Measurements from ENCODE around the gene PLCXD1. TPM values are rescaled to one million over a fixed set of nuclear protein-coding genes. Genes with fewer than 3 reads are reported as not detected.

The PLCXD1 gene
- total RNA-seq, 2 experiments from 2014 or later, result 42.2 to 46.5 TPM

DNA sequence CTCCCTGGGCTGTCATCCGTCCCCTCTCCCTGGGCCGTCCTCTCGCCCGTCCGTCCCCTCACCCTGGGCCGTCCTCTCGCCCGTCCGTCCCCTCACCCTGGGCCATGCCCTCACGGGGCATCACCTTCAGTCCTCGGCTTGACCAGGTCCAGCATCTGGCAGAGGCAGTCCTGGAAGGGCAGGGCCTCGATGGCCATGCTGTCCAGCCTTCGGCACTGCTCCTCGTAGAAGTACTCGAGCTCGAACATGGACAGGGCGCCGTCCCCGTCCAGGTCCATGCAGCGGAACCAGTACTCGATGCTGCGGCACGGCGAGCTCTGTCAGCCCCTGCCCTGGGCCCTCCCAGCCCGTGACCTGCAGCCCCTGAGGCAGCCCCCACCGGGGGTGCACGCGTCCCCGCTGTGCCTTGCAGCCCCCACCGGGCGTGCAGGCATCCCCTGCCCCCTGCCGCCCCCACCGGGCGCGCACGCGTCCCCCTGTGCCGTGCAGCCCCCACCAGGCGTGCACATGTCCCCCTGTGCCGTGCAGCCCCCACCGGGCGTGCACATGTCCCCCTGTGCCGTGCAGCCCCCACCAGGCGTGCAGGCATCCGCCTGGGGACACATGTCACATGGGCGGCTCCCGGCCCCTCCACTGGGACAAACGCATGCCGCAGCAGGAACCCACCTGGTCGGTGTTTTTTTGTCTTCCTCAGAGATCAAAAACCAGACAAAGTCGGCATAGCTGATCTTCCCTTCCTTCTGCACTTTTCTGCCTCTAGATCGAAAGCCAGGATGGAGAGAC is 59.7 kb downstream of the PLCXD1 start:
- Mint-ChIP-seq H3K4me3 (no peak overlapping the region), H3K27me3 (no peaks in the 10 kb centered on the region), H3K27ac (no peak overlapping the region), H3K36me3 (peaks cover 21% of the 10 kb centered on the region), H3K9me3 (no peaks in the 10 kb centered on the region), H3K4me1 (ENCODE audit: low read depth) (no peaks in the 10 kb centered on the region)
- ChIA-PET CTCF (no interaction called here), POLR2A (no interaction called here)
- no peak for DNase-seq
- intact Hi-C loops (cut with micrococcal nuclease), result no loop called here

DNA sequence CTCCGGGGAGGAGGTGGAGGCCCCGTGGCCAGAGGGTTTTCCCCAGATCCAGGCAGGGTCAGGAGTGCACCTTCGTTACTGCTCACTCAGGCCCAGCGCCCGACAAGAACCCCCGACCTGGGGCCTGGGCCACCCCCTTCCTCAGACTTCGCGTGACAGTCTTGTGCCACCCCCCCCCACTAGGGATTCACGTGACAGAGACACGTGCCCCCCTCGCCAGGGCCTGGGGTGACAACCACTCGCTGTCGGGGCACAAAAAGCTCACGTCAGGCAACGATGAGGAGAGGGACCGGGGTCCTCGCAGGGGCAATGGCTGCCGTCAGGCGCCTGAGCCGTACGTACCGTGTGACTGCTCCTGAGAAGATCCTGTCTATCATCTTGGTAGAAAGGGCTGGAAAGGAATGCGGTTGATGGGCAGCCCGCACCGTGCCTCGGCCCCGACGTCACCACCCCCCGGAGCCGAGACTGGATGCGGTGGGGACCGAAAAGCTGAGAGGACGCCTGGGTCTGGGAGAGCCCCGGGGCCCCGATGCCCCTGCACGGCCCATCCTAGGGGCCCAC is 60.4 kb downstream of the PLCXD1 start:
- H3K4me1 Mint-ChIP-seq (ENCODE audit: low read depth), result no peaks in the 10 kb centered on the region
- no peaks in the 10 kb centered on the region for H3K27me3 Mint-ChIP-seq
- H3K4me3 Mint-ChIP-seq, result no peak overlapping the region
- CTCF ChIA-PET, result no interaction called here
- peaks cover 15% of the 10 kb centered on the region for H3K36me3 Mint-ChIP-seq
- DNase-seq, result no peak
- no peaks in the 10 kb centered on the region for H3K9me3 Mint-ChIP-seq
- intact Hi-C loops (cut with micrococcal nuclease), result no loop called here
- POLR2A ChIA-PET, result no interaction called here
- no peak overlapping the region for H3K27ac Mint-ChIP-seq

DNA sequence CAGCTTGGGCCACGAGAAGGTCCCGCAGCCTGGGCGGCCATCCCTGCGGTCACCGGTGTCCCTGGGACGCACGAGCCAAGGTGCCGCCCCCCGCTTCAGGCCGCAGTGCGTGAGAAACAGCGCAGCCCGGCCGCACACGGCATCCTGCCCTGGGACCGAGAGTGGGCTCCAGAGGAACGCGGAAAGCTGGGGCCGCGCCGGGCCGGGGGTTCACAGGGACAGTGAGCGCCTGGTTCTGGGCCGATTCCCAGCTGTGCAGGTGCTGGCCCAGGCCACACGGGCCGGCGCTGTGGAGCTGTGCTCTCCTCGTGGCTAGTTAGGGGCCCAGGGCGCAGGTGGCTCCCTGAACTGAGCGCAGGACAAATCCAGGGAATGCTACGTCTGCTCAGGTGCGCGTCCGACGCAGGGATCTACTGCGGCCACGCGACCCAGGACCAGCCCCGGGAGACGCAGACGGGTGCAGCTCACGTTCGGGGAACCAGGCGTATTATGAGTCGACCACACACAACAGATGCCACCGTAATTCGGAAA is 63.3 kb downstream of the PLCXD1 start:
- Mint-ChIP-seq H3K4me3 (no peak overlapping the region), H3K4me1 (ENCODE audit: low read depth) (no peaks in the 10 kb centered on the region), H3K27me3 (no peaks in the 10 kb centered on the region), H3K36me3 (peaks cover 3% of the 10 kb centered on the region), H3K9me3 (no peaks in the 10 kb centered on the region), H3K27ac (no peak overlapping the region)
- ChIA-PET POLR2A (no interaction called here), CTCF (no interaction called here)
- DNase-seq, result no peak
- intact Hi-C loops (cut with micrococcal nuclease), result no loop called here

DNA sequence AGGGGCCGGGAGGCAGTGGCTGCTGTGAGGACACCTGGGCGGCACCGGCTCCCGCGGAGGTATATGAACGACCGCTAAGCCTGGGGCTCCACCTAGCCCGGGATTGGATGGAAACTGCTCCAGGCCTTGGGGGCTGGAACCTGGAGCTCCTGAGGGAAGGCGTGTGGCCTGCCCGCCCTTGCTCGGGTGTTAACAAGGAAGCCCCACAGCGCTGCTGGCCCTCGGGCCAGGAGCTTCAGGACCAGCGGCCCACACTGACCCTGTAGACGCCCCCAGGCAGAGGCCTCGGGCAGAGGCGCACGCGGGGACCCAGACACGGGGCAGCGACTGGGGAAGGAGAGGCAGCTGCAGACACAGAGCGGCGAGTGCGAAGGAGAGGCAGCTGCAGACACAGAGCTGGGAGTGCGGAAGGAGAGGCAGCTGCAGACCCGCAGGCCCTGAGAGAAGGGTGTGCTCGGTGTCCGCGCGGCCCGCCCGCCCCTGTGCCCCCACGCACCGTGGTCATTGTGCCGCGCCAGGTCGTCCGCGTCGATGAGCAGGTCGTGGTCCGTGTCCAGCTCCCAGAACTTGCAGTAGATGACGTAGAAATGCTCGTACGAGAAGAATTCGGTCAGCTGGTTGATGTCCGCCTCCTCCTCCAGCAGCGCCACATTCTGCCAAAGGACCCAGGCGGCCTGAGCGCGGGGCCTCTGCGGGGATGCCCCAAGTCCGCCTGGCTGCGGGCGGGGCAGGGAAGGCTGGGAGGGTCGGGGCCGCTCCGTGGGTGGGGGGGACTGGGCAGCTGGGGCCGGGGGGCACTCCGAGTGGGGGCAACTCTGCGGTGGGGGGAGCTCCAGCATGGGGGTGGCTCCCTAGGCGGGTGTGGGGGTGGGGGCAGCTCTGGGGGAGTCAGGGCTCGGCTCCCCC is 64.1 kb downstream of the PLCXD1 start:
- CTCF ChIA-PET, result no interaction called here
- Mint-ChIP-seq H3K27ac (no peak overlapping the region), H3K4me3 (no peak overlapping the region), H3K9me3 (no peaks in the 10 kb centered on the region), H3K4me1 (ENCODE audit: low read depth) (no peaks in the 10 kb centered on the region), H3K27me3 (no peaks in the 10 kb centered on the region), H3K36me3 (peaks cover 3% of the 10 kb centered on the region)
- DNase-seq, result no peak
- intact Hi-C loops (cut with micrococcal nuclease), result no loop called here
- POLR2A ChIA-PET, result no interaction called here

DNA sequence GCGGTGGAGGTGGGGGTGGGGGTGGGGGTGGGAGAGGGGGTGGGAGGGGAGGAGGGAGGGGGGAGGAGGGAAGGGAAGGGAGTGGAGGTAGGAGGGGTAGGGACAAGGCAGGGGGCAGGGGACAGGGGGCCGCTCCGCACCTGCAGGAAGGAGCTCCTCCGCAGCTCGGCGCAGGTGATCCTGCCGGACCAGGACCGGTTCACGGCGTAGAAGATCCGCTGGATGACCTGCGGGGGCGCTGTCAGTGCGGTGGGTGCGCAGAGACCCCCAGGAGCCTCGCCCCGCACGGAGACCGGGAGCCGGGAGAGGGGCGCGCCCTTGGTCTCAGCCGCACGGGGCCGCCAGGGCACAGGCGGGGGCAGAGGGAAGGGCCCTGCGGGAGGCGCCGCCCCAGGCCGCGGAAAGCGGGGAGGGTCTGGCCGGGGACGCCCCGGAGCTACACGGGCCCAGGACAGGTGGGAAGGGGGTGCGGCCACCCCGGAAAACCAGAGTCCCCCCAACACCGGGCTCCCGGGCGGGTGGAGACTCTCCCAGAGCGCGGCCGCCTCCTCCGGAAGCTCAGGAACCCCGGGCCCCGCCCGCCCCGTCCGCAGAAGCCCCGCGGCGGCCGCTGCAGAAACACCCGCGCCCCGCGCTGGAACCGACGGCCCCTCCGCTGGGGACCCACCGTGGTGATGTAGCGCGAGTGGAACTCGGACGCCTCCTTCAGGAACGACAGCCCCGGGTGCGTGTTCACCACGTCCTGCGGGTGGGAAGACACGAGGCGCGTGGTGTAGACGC is 65.0 kb downstream of the PLCXD1 start:
- intact Hi-C loops (cut with micrococcal nuclease), result no loop called here
- H3K27me3 Mint-ChIP-seq, result no peaks in the 10 kb centered on the region
- ChIA-PET POLR2A (no interaction called here), CTCF (no interaction called here)
- H3K9me3 Mint-ChIP-seq, result no peaks in the 10 kb centered on the region
- no peak for DNase-seq
- H3K36me3 Mint-ChIP-seq, result peaks cover 3% of the 10 kb centered on the region
- no peaks in the 10 kb centered on the region for H3K4me1 Mint-ChIP-seq (ENCODE audit: low read depth)
- H3K27ac Mint-ChIP-seq, result no peak overlapping the region
- H3K4me3 Mint-ChIP-seq, result no peak overlapping the region

DNA sequence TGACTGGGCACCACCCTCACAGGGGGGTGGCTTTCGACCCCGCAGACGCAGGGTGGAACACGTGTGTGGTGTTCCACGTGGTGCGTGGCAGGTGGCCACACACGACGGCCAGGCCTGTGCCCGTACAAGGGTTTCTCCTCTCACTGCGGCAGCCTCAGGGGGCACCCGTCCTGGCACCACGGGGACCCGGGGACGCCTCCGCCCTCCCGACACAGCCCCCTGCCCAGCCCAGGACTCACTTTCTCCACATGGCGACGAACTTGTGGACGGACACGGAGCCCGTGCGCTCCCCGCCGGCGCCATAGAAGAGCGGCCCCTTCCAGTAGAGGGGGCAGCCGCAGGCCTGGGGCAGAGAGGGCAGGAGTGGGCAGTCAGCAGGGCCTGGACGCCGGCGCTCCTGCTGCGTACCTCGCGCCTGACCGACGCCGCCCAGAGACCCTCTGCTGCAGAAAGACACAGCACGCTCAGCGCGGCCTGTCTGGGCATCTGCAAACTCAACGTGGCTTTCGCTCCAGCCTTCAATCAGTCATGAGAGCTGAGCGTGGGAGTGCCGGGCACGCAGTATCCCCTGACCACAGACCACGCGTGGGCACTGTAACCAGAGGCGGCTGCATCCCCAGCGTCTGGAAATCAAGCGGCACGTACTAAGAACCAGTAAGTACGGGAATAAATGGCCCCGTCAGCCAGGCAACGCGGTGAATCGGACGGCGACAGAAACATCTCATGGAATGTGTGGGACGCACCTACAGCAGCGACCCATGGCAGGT is 66.4 kb downstream of the PLCXD1 start:
- intact Hi-C loops (cut with micrococcal nuclease), result no loop called here
- CTCF ChIA-PET, result no interaction called here

DNA sequence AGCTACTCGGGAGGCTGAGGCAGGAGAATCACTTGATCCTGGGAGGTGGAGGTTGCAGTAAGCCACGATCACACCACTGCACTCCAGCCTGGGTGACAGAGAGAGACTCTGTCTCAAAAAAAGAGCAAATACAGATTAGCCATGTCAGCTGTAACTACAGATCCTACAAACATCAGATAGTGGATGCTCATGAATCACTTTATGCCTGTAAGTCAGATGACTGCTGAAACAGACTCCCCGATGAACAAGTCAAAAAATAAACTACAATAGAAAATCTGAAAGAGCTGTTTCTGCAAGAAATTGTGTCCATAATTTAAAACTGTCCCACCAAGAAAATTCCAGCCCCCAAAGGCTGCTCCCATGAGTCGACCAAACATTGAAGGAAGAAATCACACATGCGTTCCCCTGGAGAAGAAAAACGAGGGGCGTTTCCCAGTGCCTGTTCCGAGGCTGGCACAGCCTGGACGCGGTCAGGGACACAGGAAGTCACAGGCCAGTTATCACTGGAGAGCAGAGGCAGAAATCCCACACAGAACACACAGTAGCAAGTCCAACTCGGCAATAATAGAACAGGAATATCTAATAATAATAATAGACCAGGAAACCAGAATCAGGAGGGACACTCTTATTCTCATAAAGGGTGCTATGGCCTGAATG is 67.4 kb downstream of the PLCXD1 start:
- H3K4me3 Mint-ChIP-seq, result no peak overlapping the region
- intact Hi-C loops (cut with micrococcal nuclease), result no loop called here
- POLR2A ChIA-PET, result no interaction called here
- no peaks in the 10 kb centered on the region for H3K27me3 Mint-ChIP-seq
- CTCF ChIA-PET, result no interaction called here
- no peaks in the 10 kb centered on the region for H3K9me3 Mint-ChIP-seq
- no peak for DNase-seq
- no peaks in the 10 kb centered on the region for H3K4me1 Mint-ChIP-seq (ENCODE audit: low read depth)
- no peak overlapping the region for H3K27ac Mint-ChIP-seq
- H3K36me3 Mint-ChIP-seq, result peaks cover 5% of the 10 kb centered on the region

More for the DNA sequence above, 66.4 kb downstream of the PLCXD1 start:
- no peaks in the 10 kb centered on the region for H3K9me3 Mint-ChIP-seq
- DNase-seq, result no peak
- no peak overlapping the region for H3K27ac Mint-ChIP-seq
- H3K27me3 Mint-ChIP-seq, result no peaks in the 10 kb centered on the region
- POLR2A ChIA-PET, result no interaction called here
- H3K4me3 Mint-ChIP-seq, result no peak overlapping the region
- no peaks in the 10 kb centered on the region for H3K4me1 Mint-ChIP-seq (ENCODE audit: low read depth)
- H3K36me3 Mint-ChIP-seq, result peaks cover 2% of the 10 kb centered on the region

DNA sequence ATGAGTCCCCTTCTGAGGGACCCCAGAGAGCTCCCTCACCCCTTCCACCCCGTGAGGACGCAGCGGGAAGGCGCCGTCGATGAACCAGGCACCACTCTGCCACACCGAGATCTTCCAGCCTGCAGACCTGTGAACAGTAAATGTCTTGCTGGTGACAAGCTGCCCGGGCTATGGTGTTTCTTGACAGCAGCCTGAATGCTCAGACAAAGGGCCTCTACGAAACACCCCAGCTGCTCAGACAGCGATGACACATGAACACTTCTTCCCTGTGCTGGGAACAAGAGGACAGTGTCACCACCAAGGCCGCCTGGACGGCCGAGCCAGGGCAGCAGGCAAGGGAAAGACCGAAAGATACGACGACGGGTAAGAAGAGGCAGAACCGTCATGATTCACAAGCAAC is 68.0 kb downstream of the PLCXD1 start:
- intact Hi-C loops (cut with micrococcal nuclease), result no loop called here
- DNase-seq, result no peak
- Mint-ChIP-seq H3K27ac (no peak overlapping the region), H3K4me1 (ENCODE audit: low read depth) (no peaks in the 10 kb centered on the region), H3K27me3 (no peaks in the 10 kb centered on the region), H3K9me3 (no peaks in the 10 kb centered on the region), H3K36me3 (peaks cover 5% of the 10 kb centered on the region), H3K4me3 (no peak overlapping the region)
- ChIA-PET POLR2A (no interaction called here), CTCF (no interaction called here)

DNA sequence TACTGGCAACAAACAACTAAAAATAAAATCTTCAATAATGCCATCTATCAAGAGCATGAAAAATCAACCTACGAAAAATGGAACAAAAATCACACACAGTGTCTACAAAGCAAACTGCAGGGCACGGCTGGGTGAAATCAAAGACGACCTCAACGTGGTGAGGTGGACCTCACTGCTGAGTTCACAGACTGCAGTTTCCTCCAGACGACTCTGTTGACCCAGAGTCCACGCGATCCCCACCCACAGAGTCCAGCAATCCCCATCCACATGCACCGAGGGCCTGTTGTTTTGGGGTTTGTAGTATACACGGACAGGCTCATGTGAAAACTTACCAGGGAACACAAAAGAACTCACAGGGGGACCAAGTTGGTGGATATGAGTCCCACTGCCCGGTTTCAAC is 68.5 kb downstream of the PLCXD1 start:
- H3K4me3 Mint-ChIP-seq, result no peak overlapping the region
- H3K9me3 Mint-ChIP-seq, result no peaks in the 10 kb centered on the region
- ChIA-PET POLR2A (no interaction called here), CTCF (no interaction called here)
- no peak for DNase-seq
- intact Hi-C loops (cut with micrococcal nuclease), result no loop called here
- H3K27ac Mint-ChIP-seq, result no peak overlapping the region
- no peaks in the 10 kb centered on the region for H3K27me3 Mint-ChIP-seq
- peaks cover 5% of the 10 kb centered on the region for H3K36me3 Mint-ChIP-seq
- no peaks in the 10 kb centered on the region for H3K4me1 Mint-ChIP-seq (ENCODE audit: low read depth)

DNA sequence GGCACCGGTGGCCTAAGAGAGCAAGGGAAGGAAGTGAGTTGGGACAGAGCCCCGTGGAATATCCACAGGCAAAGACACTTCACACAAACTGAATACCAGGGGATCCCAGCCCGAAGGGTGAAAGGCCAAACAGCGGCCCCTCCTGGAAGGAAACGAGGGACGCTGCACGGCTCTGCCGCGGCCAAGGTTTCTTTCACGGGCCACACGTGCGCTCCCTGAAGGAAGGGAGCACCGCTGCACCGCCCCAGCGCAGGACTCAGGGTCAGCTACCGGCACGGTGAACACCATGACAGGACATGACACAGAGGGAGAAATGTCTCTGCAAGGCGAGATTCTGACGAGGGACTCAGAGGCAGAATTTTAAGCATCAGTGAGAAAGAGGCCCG is 69.0 kb downstream of the PLCXD1 start:
- Mint-ChIP-seq H3K36me3 (peaks cover 5% of the 10 kb centered on the region), H3K9me3 (no peaks in the 10 kb centered on the region), H3K4me3 (no peak overlapping the region), H3K27me3 (no peaks in the 10 kb centered on the region), H3K4me1 (ENCODE audit: low read depth) (no peaks in the 10 kb centered on the region), H3K27ac (no peak overlapping the region)
- POLR2A ChIA-PET, result no interaction called here
- DNase-seq, result no peak
- CTCF ChIA-PET, result no interaction called here
- intact Hi-C loops (cut with micrococcal nuclease), result no loop called here

DNA sequence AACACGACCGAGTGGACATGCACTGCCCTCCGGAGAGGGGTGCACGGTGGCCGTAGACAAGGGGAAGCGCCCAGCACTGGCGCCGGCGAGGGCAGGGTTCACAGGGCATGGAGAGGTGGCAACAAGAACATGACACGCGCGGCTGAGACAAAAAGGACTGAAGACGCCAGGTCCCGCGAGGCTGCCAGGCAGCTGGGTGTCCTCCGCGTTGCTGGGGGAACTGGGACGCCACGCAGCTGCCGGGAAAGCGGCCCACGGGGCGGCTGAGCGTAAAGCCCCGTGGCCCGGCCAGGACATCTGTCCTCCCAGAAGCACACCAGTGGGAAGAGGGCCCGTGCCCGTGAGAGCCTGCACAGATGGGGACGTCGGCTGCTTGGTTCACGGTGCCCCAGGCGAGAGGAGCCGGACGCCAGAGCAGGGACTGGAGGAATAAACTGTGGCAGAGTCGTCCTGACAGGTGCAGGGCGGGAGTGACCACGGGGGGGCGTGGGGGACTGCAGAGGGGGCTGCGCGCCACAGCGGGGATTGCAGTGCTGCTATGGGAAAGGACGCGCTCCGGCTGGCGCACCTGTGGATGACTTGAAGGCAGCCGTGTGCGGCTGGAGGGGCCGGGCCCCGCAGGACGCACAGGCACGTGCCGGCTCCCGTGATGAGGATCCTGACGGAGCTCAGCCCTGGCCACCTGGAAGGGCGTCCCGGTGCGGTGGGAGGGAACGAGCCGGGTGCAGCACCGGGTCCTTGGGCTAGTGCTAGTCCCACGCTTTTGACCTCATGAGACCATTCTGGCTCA is 69.5 kb downstream of the PLCXD1 start:
- intact Hi-C loops (cut with micrococcal nuclease), result no loop called here
- Mint-ChIP-seq H3K9me3 (no peaks in the 10 kb centered on the region), H3K27me3 (no peaks in the 10 kb centered on the region)

More for the DNA sequence above, 69.5 kb downstream of the PLCXD1 start:
- no peak for DNase-seq
- Mint-ChIP-seq H3K27ac (no peak overlapping the region), H3K4me3 (no peak overlapping the region), H3K4me1 (ENCODE audit: low read depth) (peaks cover under 1% of the 10 kb centered on the region), H3K36me3 (peaks cover 7% of the 10 kb centered on the region)
- CTCF ChIA-PET, result no interaction called here
- POLR2A ChIA-PET, result no interaction called here
